HUES6 (cell line): ENCODE data around the gene SUN3.

Experiments
- H3K27ac ChIP-seq: 2 replicates; pipeline ENCODE4 v1.7.0; 2013; ENCODE audit warnings: low read depth, mild to moderate bottlenecking, low read length, inconsistent platforms
- H3K27me3 ChIP-seq: 2 replicates; pipeline ENCODE4 v1.6.1; 2013; ENCODE audit warnings: low read length; ENCODE audit not compliant: control insufficient read depth, insufficient read depth
- H3K36me3 ChIP-seq: 2 replicates; pipeline ENCODE4 v1.6.1; 2013; ENCODE audit warnings: low read length; ENCODE audit not compliant: control insufficient read depth, insufficient read depth
- H3K4me1 ChIP-seq: 2 replicates; pipeline ENCODE4 v1.6.1; 2013; ENCODE audit warnings: low read length; ENCODE audit not compliant: control insufficient read depth, insufficient read depth
- H3K4me3 ChIP-seq: 2 replicates; pipeline ENCODE4 v1.5.1; 2013; ENCODE audit warnings: low read depth, low read length
- H3K9ac ChIP-seq: one replicate; pipeline ENCODE4 v1.6.1; 2013; ENCODE audit warnings: mild to moderate bottlenecking, low read length
- H3K9me3 ChIP-seq: 2 replicates; pipeline ENCODE4 v1.6.1; 2013; ENCODE audit warnings: low read depth, low read length; ENCODE audit not compliant: control insufficient read depth, insufficient read depth

The SUN3 gene

GRCh38 chr7:48033922-48034321, 5.0 kb upstream of the SUN3 start:
- peaks cover 22% of the 10 kb centered on the region for H3K4me1 ChIP-seq
- H3K4me3 ChIP-seq, result no peak overlapping the region

GRCh38 chr7:48031111-48031510, 2.2 kb upstream of the SUN3 start:
- H3K27ac ChIP-seq, result no peak overlapping the region
- no peak overlapping the region for H3K9ac ChIP-seq
- H3K4me3 ChIP-seq, result no peak overlapping the region
- H3K27me3 ChIP-seq, result peaks cover 29% of the 10 kb centered on the region
- no peaks in the 10 kb centered on the region for H3K9me3 ChIP-seq
- H3K36me3 ChIP-seq, result no peaks in the 10 kb centered on the region
- peaks cover 5% of the 10 kb centered on the region for H3K4me1 ChIP-seq

More at GRCh38 chr7:48033922-48034321, 5.0 kb upstream of the SUN3 start:
- H3K27ac ChIP-seq, result no peak overlapping the region
- H3K27me3 ChIP-seq, result peaks cover 44% of the 10 kb centered on the region
- H3K9ac ChIP-seq, result no peak overlapping the region
- no peaks in the 10 kb centered on the region for H3K36me3 ChIP-seq
- no peaks in the 10 kb centered on the region for H3K9me3 ChIP-seq

- H3K27ac ChIP-seq, result no peak overlapping the region
- no peak overlapping the region for H3K4me3 ChIP-seq
- H3K9me3 ChIP-seq, result peaks cover 3% of the 10 kb centered on the region; the same call in 1 of the 2 replicates
- no peaks in the 10 kb centered on the region for H3K27me3 ChIP-seq
- H3K4me1 ChIP-seq, result no peaks in the 10 kb centered on the region
- H3K9ac ChIP-seq, result no peak overlapping the region
- no peaks in the 10 kb centered on the region for H3K36me3 ChIP-seq
Observed at GRCh38 chr7:48025624-48026023, 3.3 kb downstream of the SUN3 start.

GRCh38 chr7:48017674-48018073, 11.2 kb downstream of the SUN3 start:
- H3K9me3 ChIP-seq, result 0 out of 2 replicates have a peak, but pooled peaks cover 2% of the 10 kb centered on the region
- H3K27me3 ChIP-seq, result no peaks in the 10 kb centered on the region
- no peak overlapping the region for H3K9ac ChIP-seq
- no peak overlapping the region for H3K27ac ChIP-seq
- no peaks in the 10 kb centered on the region for H3K36me3 ChIP-seq
- H3K4me3 ChIP-seq, result no peak overlapping the region
- no peaks in the 10 kb centered on the region for H3K4me1 ChIP-seq

GRCh38 chr7:48016641-48017040, 12.3 kb downstream of the SUN3 start:
- Histone ChIP-seq H3K36me3 (no peaks in the 10 kb centered on the region), H3K4me3 (no peak overlapping the region), H3K4me1 (no peaks in the 10 kb centered on the region), H3K27me3 (no peaks in the 10 kb centered on the region), H3K9me3 (0 out of 2 replicates have a peak, but pooled peaks cover 2% of the 10 kb centered on the region), H3K27ac (no peak overlapping the region), H3K9ac (no peak overlapping the region)

- Histone ChIP-seq H3K4me1 (no peaks in the 10 kb centered on the region), H3K36me3 (no peaks in the 10 kb centered on the region), H3K27ac (no peak overlapping the region), H3K27me3 (peaks cover 4% of the 10 kb centered on the region; the same call in 1 of the 2 replicates), H3K4me3 (no peak overlapping the region), H3K9ac (no peak overlapping the region), H3K9me3 (0 out of 2 replicates have a peak, but pooled peaks cover 2% of the 10 kb centered on the region)
Observed at GRCh38 chr7:48011951-48012350, 17.0 kb downstream of the SUN3 start.

- H3K36me3 ChIP-seq, result no peaks in the 10 kb centered on the region
- H3K9ac ChIP-seq, result no peak overlapping the region
- no peak overlapping the region for H3K27ac ChIP-seq
- H3K9me3 ChIP-seq, result 0 out of 2 replicates have a peak, but pooled peaks cover 2% of the 10 kb centered on the region
- no peaks in the 10 kb centered on the region for H3K4me1 ChIP-seq
- H3K4me3 ChIP-seq, result no peak overlapping the region
- peaks cover 4% of the 10 kb centered on the region; the same call in 1 of the 2 replicates for H3K27me3 ChIP-seq
Observed at GRCh38 chr7:48011323-48011722, 17.6 kb downstream of the SUN3 start.

GRCh38 chr7:48009954-48010353, 19.0 kb downstream of the SUN3 start:
- H3K9me3 ChIP-seq, result 0 out of 2 replicates have a peak, but pooled peaks cover 2% of the 10 kb centered on the region
- H3K4me1 ChIP-seq, result peaks cover 3% of the 10 kb centered on the region; the same call in 1 of the 2 replicates
- H3K9ac ChIP-seq, result no peak overlapping the region
- H3K36me3 ChIP-seq, result no peaks in the 10 kb centered on the region
- no peak overlapping the region for H3K4me3 ChIP-seq
- H3K27ac ChIP-seq, result no peak overlapping the region
- peaks cover 4% of the 10 kb centered on the region; the same call in 1 of the 2 replicates for H3K27me3 ChIP-seq

GRCh38 chr7:48009257-48009656, 19.6 kb downstream of the SUN3 start:
- H3K9ac ChIP-seq, result no peak overlapping the region

GRCh38 chr7:48006866-48007265, 22.0 kb downstream of the SUN3 start:
- Histone ChIP-seq H3K4me3 (no peak overlapping the region), H3K9me3 (no peaks in the 10 kb centered on the region), H3K27ac (no peak overlapping the region), H3K9ac (no peak overlapping the region), H3K36me3 (no peaks in the 10 kb centered on the region), H3K4me1 (peaks cover 10% of the 10 kb centered on the region; the same call in 1 of the 2 replicates), H3K27me3 (peaks cover 4% of the 10 kb centered on the region; the same call in 1 of the 2 replicates)

More at GRCh38 chr7:48009257-48009656, 19.6 kb downstream of the SUN3 start:
- Histone ChIP-seq H3K27ac (no peak overlapping the region), H3K36me3 (no peaks in the 10 kb centered on the region), H3K9me3 (0 out of 2 replicates have a peak, but pooled peaks cover 2% of the 10 kb centered on the region), H3K4me1 (peaks cover 10% of the 10 kb centered on the region; the same call in 1 of the 2 replicates), H3K4me3 (no peak overlapping the region), H3K27me3 (peaks cover 4% of the 10 kb centered on the region; the same call in 1 of the 2 replicates)

- Histone ChIP-seq H3K36me3 (no peaks in the 10 kb centered on the region), H3K9ac (no peak overlapping the region), H3K27ac (no peak overlapping the region), H3K4me1 (peaks cover 10% of the 10 kb centered on the region; the same call in 1 of the 2 replicates), H3K27me3 (no peaks in the 10 kb centered on the region), H3K4me3 (no peak overlapping the region), H3K9me3 (0 out of 2 replicates have a peak, but pooled peaks cover 3% of the 10 kb centered on the region)
Observed at GRCh38 chr7:48004638-48005037, 24.3 kb downstream of the SUN3 start.
